H9 (cell line): ENCODE data around the gene TMEM119. TPM values are rescaled to one million over a fixed set of nuclear protein-coding genes. Genes with fewer than 3 reads are reported as not detected.
A peak's percentile ranks its signal among the peaks of the same experiment; 100 is the strongest.

ENCODE experiments used
- DNase-seq: peaks from one replicate; pipeline ENCODE4 v3.0.0-alpha.2; 2017
- H2AFZ ChIP-seq: one replicate; pipeline ENCODE4 v1.6.1; 2013; ENCODE audit warnings: mild to moderate bottlenecking, low read length, control low read depth, moderate library complexity
- H2AK5ac ChIP-seq: 2 replicates; pipeline ENCODE4 v1.6.1; 2013; ENCODE audit warnings: low read length, control low read depth, mixed read lengths; ENCODE audit not compliant: insufficient read length
- H2BK120ac ChIP-seq: one replicate; pipeline ENCODE4 v1.6.1; 2013; ENCODE audit warnings: low read depth, mild to moderate bottlenecking, low read length, control low read depth, inconsistent platforms; ENCODE audit not compliant: poor library complexity, severe bottlenecking
- H2BK12ac ChIP-seq: 2 replicates; pipeline ENCODE4 v1.6.1; 2013; ENCODE audit warnings: low read length, control low read depth, mixed read lengths, low read depth; ENCODE audit not compliant: insufficient read length
- H2BK15ac ChIP-seq: 2 replicates; pipeline ENCODE4 v1.6.1; 2013; ENCODE audit warnings: low read depth, low read length, control low read depth
- H2BK20ac ChIP-seq: one replicate; pipeline ENCODE4 v1.6.1; 2013; ENCODE audit warnings: low read depth, mild to moderate bottlenecking, low read length, control low read depth, inconsistent platforms; ENCODE audit not compliant: poor library complexity, severe bottlenecking
- H2BK5ac ChIP-seq: 2 replicates; pipeline ENCODE4 v1.6.1; 2013; ENCODE audit warnings: low read length, control low read depth, mixed read lengths; ENCODE audit not compliant: insufficient read length
- H3K14ac ChIP-seq: 2 replicates; pipeline ENCODE4 v1.6.1; 2013; ENCODE audit warnings: low read length, control low read depth; ENCODE audit not compliant: insufficient read depth
- H3K18ac ChIP-seq: 2 replicates; pipeline ENCODE4 v1.6.1; 2013; ENCODE audit warnings: low read depth, mild to moderate bottlenecking, mixed read lengths, low read length, control low read depth; ENCODE audit not compliant: insufficient read length
- H3K23ac ChIP-seq: 2 replicates; pipeline ENCODE4 v1.6.1; 2013; ENCODE audit warnings: low read length, control low read depth, mixed read lengths, low read depth; ENCODE audit not compliant: insufficient read length
- H3K23me2 ChIP-seq: 2 replicates; pipeline ENCODE4 v1.6.1; 2013; ENCODE audit warnings: low read depth, mild to moderate bottlenecking, mixed read lengths, low read length, control low read depth; ENCODE audit not compliant: insufficient read length, poor library complexity, severe bottlenecking
- H3K27ac ChIP-seq: 2 replicates; pipeline ENCODE4 v1.5.1; 2013; ENCODE audit warnings: low read length, control low read depth, mixed read lengths, low read depth; ENCODE audit not compliant: insufficient read length
- H3K27me3 ChIP-seq: 2 replicates; pipeline ENCODE4 v1.6.1; 2013; ENCODE audit warnings: low read length, control low read depth, inconsistent platforms; ENCODE audit not compliant: insufficient read depth
- H3K4ac ChIP-seq: 2 replicates; pipeline ENCODE4 v1.6.1; 2013; ENCODE audit warnings: low read depth, mild to moderate bottlenecking, control low read depth, inconsistent platforms, low read length, moderate library complexity
- H3K4me1 ChIP-seq: 2 replicates; pipeline ENCODE4 v1.6.1; 2013; ENCODE audit warnings: low read length, control low read depth, inconsistent platforms; ENCODE audit not compliant: insufficient read depth
- H3K4me2 ChIP-seq: 2 replicates; pipeline ENCODE4 v1.6.1; 2013; ENCODE audit warnings: low read length, control low read depth, mixed read lengths; ENCODE audit not compliant: insufficient read length, insufficient read depth
- H3K56ac ChIP-seq: 2 replicates; pipeline ENCODE4 v1.6.1; 2013; ENCODE audit warnings: low read depth, mild to moderate bottlenecking, mixed read lengths, low read length, control low read depth; ENCODE audit not compliant: insufficient read length
- H3K79me1 ChIP-seq: 2 replicates; pipeline ENCODE4 v1.6.1; 2013; ENCODE audit warnings: low read depth, mild to moderate bottlenecking, moderate library complexity, low read length, control low read depth, inconsistent platforms; ENCODE audit not compliant: insufficient read depth, poor library complexity, severe bottlenecking
- H3K79me2 ChIP-seq: 2 replicates; pipeline ENCODE4 v1.6.1; 2013; ENCODE audit warnings: low read length, control low read depth, inconsistent platforms; ENCODE audit not compliant: insufficient read depth
- H3K9ac ChIP-seq: 2 replicates; pipeline ENCODE4 v1.6.1; 2013; ENCODE audit warnings: low read length, control low read depth, mixed read lengths; ENCODE audit not compliant: insufficient read length; ENCODE audit errors: extremely low read depth
- H3K9me3 ChIP-seq: one replicate; pipeline ENCODE4 v1.6.1; 2013; ENCODE audit warnings: low read depth, low read length, inconsistent platforms; ENCODE audit not compliant: control insufficient read depth
- H3T11ph ChIP-seq: one replicate; pipeline ENCODE4 v1.6.1; 2013; ENCODE audit warnings: mild to moderate bottlenecking, low read length, control low read depth, inconsistent platforms
- H4K20me1 ChIP-seq: one replicate; pipeline ENCODE4 v1.6.1; 2013; ENCODE audit not compliant: control insufficient read depth, insufficient read length, insufficient read depth
- H4K5ac ChIP-seq: 2 replicates; pipeline ENCODE4 v1.6.1; 2013; ENCODE audit warnings: low read depth, mild to moderate bottlenecking, mixed read lengths, low read length, control low read depth; ENCODE audit not compliant: insufficient read length
- H4K8ac ChIP-seq: replicated peaks from 2 replicates; pipeline ENCODE4 v1.6.1; 2013; ENCODE audit warnings: low read length, control low read depth, mixed read lengths, low read depth; ENCODE audit not compliant: insufficient read length
- H4K91ac ChIP-seq: 2 replicates; pipeline ENCODE4 v1.6.1; 2013; ENCODE audit warnings: low read depth, mild to moderate bottlenecking, moderate library complexity, mixed read lengths, low read length, control low read depth; ENCODE audit not compliant: insufficient read length
- H3K27ac Mint-ChIP-seq, 3 experiments: 2 replicates in 2 of 3; 3 replicates in 1 of 3; pipeline ENCODE4 v1.8.0; 2020 to 2021; ENCODE audit warnings: mixed read lengths in 3 of 3, mild to moderate bottlenecking in 1 of 3, moderate library complexity in 1 of 3
- H3K27me3 Mint-ChIP-seq: 2 replicates; pipeline ENCODE4 v1.8.0; 2021; ENCODE audit warnings: low read depth, mild to moderate bottlenecking, moderate library complexity, mixed read lengths
- H3K36me3 Mint-ChIP-seq, 3 experiments: 2 replicates in 2 of 3; 3 replicates in 1 of 3; pipeline ENCODE4 v1.8.0; 2020 to 2021; ENCODE audit warnings: low read depth in 3 of 3, mixed read lengths in 3 of 3; ENCODE audit not compliant: insufficient read depth in 1 of 3
- H3K4me1 Mint-ChIP-seq, 2 experiments: 2 replicates each; pipeline ENCODE4 v1.8.0; 2020; ENCODE audit warnings: mixed read lengths in 2 of 2
- H3K4me3 Mint-ChIP-seq, 2 experiments: 2 replicates in 1 of 2; 3 replicates in 1 of 2; pipeline ENCODE4 v1.8.0; 2020 to 2021; ENCODE audit warnings: mild to moderate bottlenecking in 2 of 2, mixed read lengths in 2 of 2, moderate library complexity in 1 of 2
- H3K9me3 Mint-ChIP-seq, 2 experiments: 2 replicates in 1 of 2; 3 replicates in 1 of 2; pipeline ENCODE4 v1.8.0; 2020; ENCODE audit warnings: mild to moderate bottlenecking in 2 of 2, mixed read lengths in 2 of 2, moderate library complexity in 1 of 2
- CTCF ChIP-seq: fragments of 200-600 bp; sonication (generic); conservative IDR thresholded peaks from 3 replicates; pipeline ENCODE4 v1.8.0; 2021; ENCODE audit warnings: antibody characterized with exemption, mild to moderate bottlenecking
- WGBS: extraction: QIAGEN DNeasy Blood & Tissue Kit; methylation state at CpG from one replicate; pipeline ENCODE4 v1.1.7; 2013; ENCODE audit warnings: missing lambda C conversion rate, low lambda C conversion rate, mixed read lengths; ENCODE audit not compliant: insufficient read length; ENCODE audit errors: extremely low coverage; 5-methylcytosine and 5-hydroxymethylcytosine counted together
- total RNA-seq: library from RNA; stranded (reverse); gene quantifications from 2 replicates; pipeline ENCODE4 v1.2.1, GENCODE V29; 2021

The TMEM119 gene
- total RNA-seq, 1 experiment from 2014 or later, result not detected

- Histone ChIP-seq H3K27me3 (no peaks in the 10 kb centered on the region), H2BK12ac (no peak overlapping the region), H4K8ac (no peak overlapping the region), H4K91ac (no peak overlapping the region), H2AK5ac (no peak overlapping the region), H3K9ac (no peak overlapping the region), H3K23me2 (no peaks in the 10 kb centered on the region), H2BK15ac (no peak overlapping the region), H3T11ph (no peak overlapping the region), H2AFZ (no peak overlapping the region), H3K79me1 (no peaks in the 10 kb centered on the region), H3K18ac (no peak overlapping the region), H2BK120ac (no peak overlapping the region), H3K23ac (no peak overlapping the region), H3K4me2 (no peak overlapping the region), H3K56ac (no peak overlapping the region), H3K4me1 (no peaks in the 10 kb centered on the region), H4K5ac (no peak overlapping the region), H3K79me2 (no peaks in the 10 kb centered on the region), H3K4ac (no peak overlapping the region), H2BK5ac (no peak overlapping the region), H3K14ac (no peak overlapping the region), H3K9me3 (no peaks in the 10 kb centered on the region), H2BK20ac (no peak overlapping the region), H3K27ac (no peak overlapping the region), H4K20me1 (no peaks in the 10 kb centered on the region)
- peaks cover 3% of the 10 kb centered on the region for H3K27me3 Mint-ChIP-seq
- no peak overlapping the region for H3K4me3 Mint-ChIP-seq
- H3K4me1 Mint-ChIP-seq, result 0 out of 4 replicates have a peak, but pooled peaks cover 0 to 6% of the 10 kb centered on the region in 2 experiments
- DNase-seq, result no peak
- H3K27ac Mint-ChIP-seq, result peak overlapping the region in 1 of 3 experiments; percentile 49; a peak in 1 of 7 replicates
- TF ChIP-seq CTCF, result no peak
- H3K9me3 Mint-ChIP-seq, result peaks cover 9 to 10% of the 10 kb centered on the region in 2 experiments
- peaks cover 4 to 11% (median 4%) of the 10 kb centered on the region in 3 experiments; a peak in 5 of 7 replicates for H3K36me3 Mint-ChIP-seq
- WGBS, result no CpG with 5 or more reads among the region's 33 CpGs
These were observed 16.3 kb downstream of the TMEM119 start for GRCh38 chr12:108581311-108582227.
